Transverse colon (tissue), 3 donors: ENCODE measurements around the gene OTUD7B.

ENCODE experiments used
- CTCF ChIP-seq, 5 experiments: fragments of 200-600 bp in 3 of 5; fragments of 450-650 bp in 2 of 5; sonication (generic) in 3 of 5; IDR thresholded peaks; 1 replicate in 2 of 5; 2 replicates in 3 of 5; pipeline ENCODE4 v1.5.1; 2016 to 2017; ENCODE audit warnings: antibody characterized with exemption in 5 of 5, inconsistent platforms in 3 of 5, mild to moderate bottlenecking in 2 of 5, moderate library complexity in 1 of 5
- POLR2A ChIP-seq: fragments of 450-650 bp; IDR thresholded peaks from one replicate; pipeline ENCODE4 v1.6.1; 2016; ENCODE audit warnings: antibody characterized with exemption, mild to moderate bottlenecking, moderate library complexity

GRCh38 chr1:150017206-150017750 lies 6.8 kb upstream of the OTUD7B start:
- TF ChIP-seq POLR2A (peak; percentile 42), CTCF (IDR thresholded peaks at IDR 0.05) (no peak)
